Urinary bladder (tissue), 4 donors: ENCODE measurements around the gene FYTTD1. TPM values are rescaled to one million over a fixed set of nuclear protein-coding genes. Genes with fewer than 3 reads are reported as not detected.
A peak's percentile ranks its signal among the peaks of the same experiment; 100 is the strongest.

ENCODE experiments used
- DNase-seq: peaks from one replicate; pipeline ENCODE4 v3.0.0-alpha.2; 2015; ENCODE audit errors: extremely low spot score
- H3K27ac ChIP-seq: one replicate; pipeline ENCODE4 v1.5.1; 2013; ENCODE audit warnings: low read depth, mild to moderate bottlenecking, moderate library complexity
- H3K36me3 ChIP-seq: one replicate; pipeline ENCODE4 v1.6.1; 2013; ENCODE audit warnings: mild to moderate bottlenecking, moderate library complexity; ENCODE audit not compliant: insufficient read depth
- H3K4me1 ChIP-seq: one replicate; pipeline ENCODE4 v1.6.1; 2013; ENCODE audit warnings: mild to moderate bottlenecking, moderate library complexity; ENCODE audit not compliant: insufficient read depth
- H3K4me3 ChIP-seq: one replicate; pipeline ENCODE4 v1.5.1; 2013; ENCODE audit warnings: low read depth, low read length
- WGBS: extraction: QIAGEN DNeasy Blood & Tissue Kit; methylation state at CpG from one replicate; pipeline ENCODE4 v1.1.7; 2013; 5-methylcytosine and 5-hydroxymethylcytosine counted together
- polyA plus RNA-seq: library from polyadenylated mRNA; stranded (reverse); fragments of 200-250 nt; gene quantifications from one replicate; pipeline ENCODE4 v1.2.3, GENCODE V29; 2013
- total RNA-seq: library from RNA; depleted of rRNA; stranded (reverse); fragments of >200 nt; gene quantifications from one replicate; pipeline ENCODE4 v1.2.3, GENCODE V29; 2014
- donor health status: healthy with polysubstance abuse.
- donor health status: healthy.

FYTTD1 gene
- total and polyA plus RNA-seq, 2 donors = 36.5 to 56.4 TPM

DNA sequence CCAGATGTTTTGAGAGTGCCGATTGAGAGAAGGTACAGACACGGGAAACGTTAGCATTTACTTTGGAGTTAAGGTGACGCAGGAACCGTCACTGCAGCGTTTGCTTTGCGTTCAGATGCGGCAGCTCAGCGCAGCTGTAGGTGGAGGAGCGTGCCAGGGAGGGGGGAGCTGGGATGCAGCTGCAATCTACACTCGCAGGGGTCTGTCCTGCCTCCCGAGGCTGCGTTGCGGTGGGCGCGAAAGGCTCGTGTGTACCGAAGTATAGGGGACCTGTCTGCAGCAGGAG, 425 bp upstream of the FYTTD1 start:
- H3K36me3 ChIP-seq = no peaks in the 10 kb centered on the region
- no peak for DNase-seq

DNA sequence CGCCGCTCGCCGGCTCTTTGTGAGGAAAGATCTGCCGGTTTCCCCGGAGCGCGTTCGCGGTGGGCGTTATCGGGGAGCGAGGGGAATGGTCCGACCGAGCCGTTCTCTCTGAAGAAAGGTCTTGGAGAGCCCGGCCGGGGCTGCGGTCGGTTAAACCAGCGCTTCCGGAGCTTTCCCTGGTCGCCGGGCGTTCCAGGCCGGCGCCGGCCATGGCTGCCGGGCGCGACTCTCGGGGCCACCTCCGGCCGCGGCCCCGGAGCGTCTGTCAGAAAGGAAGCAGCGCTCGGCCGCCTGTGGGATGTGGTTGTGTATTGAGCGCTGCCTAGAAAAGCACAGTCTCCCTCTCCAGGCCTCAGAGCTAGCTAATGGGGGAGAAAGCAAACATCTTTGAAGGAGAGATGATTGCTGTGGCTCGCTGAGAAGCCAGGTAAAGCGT, 731 bp downstream of the FYTTD1 start:
- WGBS = under 1% methylated on average over 43 of the region's 43 CpGs
- no peak for DNase-seq
- Histone ChIP-seq H3K4me1 (no peaks in the 10 kb centered on the region), H3K27ac (peak overlapping the region; percentile 87), H3K4me3 (peak overlapping the region; percentile 87), H3K36me3 (no peaks in the 10 kb centered on the region)

More for the DNA sequence above, 425 bp upstream of the FYTTD1 start:
- Histone ChIP-seq H3K4me1 (no peaks in the 10 kb centered on the region), H3K4me3 (peak overlapping the region; percentile 87), H3K27ac (peak overlapping the region; percentile 72)
- under 1% methylated on average over 18 of the region's 18 CpGs for WGBS

DNA sequence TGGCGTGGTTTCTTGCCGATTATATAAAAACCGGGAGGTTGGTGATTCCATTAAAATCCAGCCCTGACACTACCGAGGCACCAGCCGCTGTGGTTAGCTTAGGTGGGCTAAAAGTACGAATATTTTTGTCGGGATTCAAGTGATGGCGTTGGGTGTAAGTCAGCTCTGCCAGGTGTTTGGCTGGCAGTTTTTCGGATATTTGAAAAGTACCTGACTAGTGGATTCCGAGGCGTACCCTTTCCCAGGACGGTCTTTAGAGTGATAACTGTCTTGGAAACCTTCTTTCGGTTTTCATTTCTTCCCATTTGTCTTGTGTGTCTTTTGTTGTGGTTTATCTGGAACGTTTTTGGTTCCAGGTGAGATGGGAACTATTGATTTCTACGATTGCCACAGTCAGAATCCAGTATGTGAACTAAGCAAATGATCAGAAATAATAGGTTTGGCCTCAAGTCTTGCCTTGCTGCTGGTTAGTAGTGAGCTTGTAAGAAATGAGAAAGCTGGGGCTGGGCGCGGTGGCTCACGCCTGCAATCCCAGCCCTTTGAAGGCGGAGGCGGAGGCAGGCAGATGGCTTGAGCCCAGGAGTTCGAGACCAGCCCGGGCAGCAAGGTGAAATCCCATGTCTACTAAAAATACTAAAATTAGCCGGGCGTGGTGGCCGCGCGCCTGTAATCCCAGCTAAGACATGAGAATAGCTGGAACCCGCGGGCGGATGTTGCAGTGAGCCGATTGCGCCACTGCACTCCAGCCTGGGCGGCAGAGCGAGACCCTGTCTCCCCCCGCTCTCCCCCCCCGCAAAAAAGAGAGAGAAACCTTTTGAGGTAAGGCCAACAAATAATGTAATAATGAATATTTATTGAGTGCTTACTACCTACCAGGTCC, 1.4 kb downstream of the FYTTD1 start:
- Histone ChIP-seq H3K4me3 (peak overlapping the region; percentile 87), H3K36me3 (no peaks in the 10 kb centered on the region), H3K4me1 (no peaks in the 10 kb centered on the region), H3K27ac (peak overlapping the region; percentile 87)
- DNase-seq = no peak
- WGBS = 4% methylated on average over 36 of the region's 36 CpGs

DNA sequence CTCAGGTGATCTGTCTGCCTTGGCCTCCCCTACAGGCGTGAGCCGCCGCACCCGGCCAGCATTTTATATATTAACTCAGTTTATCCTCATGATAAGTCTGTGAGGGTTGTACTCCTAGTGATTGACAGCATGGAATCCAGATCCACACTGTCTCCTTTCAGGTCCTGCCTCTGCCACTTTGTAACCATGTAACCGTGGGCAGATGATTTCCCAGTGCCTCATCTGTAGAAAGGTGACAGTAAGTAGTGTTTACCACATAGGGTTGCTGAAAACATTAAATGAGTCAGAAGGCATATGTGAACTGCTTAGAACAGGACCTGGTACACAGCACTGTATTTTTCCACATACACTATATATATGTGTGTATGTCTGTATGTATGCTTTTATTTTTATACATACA, 2.4 kb downstream of the FYTTD1 start:
- no peaks in the 10 kb centered on the region for H3K4me1 ChIP-seq
- H3K4me3 ChIP-seq = no peak overlapping the region
- 82% methylated on average over 5 of the region's 5 CpGs for WGBS
- H3K27ac ChIP-seq = no peak overlapping the region
- no peaks in the 10 kb centered on the region for H3K36me3 ChIP-seq
- DNase-seq = no peak

DNA sequence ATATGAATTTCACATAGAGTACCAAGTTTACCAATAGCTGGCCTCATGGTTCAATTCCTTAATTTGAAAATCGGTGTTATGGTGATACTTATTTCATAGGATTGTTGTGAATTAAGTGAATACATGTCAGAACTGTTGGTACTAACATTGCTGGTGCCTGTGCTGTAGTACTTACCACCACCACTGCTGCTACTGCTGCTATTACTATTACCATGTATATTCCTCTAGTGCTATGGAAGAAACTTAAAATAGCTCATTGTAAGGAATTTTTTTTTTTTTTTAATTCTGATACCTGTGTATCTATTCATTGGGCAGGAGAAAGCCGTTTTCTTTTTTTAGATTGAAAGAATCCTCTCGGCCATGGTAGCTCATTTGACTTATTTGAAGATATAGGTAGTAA, 3.6 kb downstream of the FYTTD1 start:
- no peak for DNase-seq
- no peaks in the 10 kb centered on the region for H3K4me1 ChIP-seq
- H3K27ac ChIP-seq = no peak overlapping the region
- no peaks in the 10 kb centered on the region for H3K36me3 ChIP-seq
- no peak overlapping the region for H3K4me3 ChIP-seq
- 92% methylated on average over 3 of the region's 3 CpGs for WGBS

DNA sequence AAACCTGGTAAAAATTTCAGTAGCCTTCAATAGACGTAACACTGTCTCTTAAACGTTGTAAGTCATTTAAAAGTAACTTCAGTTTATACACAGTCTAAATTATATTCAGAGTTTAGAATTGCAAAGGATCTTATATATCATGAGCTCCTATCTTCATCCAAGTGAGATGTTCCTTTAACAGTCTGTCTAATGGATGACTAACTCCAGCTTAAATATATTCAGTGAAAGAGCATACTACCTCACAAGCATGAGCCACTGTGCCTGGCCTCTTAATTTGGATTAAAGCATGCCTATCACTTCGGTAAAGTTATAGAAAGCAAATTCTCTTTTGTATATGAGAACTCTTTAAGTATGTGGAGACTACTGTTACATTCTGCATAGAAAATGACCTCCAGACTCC, 7.0 kb downstream of the FYTTD1 start:
- WGBS = 76% methylated on average over 3 of the region's 3 CpGs
- no peak for DNase-seq
- Histone ChIP-seq H3K4me3 (no peak overlapping the region), H3K27ac (no peak overlapping the region), H3K36me3 (no peaks in the 10 kb centered on the region), H3K4me1 (no peaks in the 10 kb centered on the region)

DNA sequence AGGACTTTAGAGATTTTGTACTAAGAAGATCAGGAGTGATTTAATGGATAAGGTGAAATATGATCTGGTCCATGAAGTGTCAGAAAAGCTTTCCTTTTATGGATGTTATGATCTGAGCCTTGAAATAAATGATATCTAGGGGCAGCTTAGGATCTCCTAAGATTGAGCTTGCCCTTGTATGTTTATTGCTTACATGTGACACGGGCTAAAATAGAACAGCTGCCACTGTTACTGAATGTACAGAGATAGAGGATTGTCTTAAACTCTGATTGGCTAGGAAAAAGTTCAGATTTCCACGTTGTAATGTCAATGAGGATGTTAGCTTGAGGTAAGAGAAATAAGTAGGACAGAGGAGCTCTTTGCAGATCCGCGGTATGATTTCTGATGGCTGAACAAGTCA, 8.8 kb downstream of the FYTTD1 start:
- Histone ChIP-seq H3K4me3 (no peak overlapping the region), H3K36me3 (no peaks in the 10 kb centered on the region), H3K27ac (no peak overlapping the region), H3K4me1 (no peaks in the 10 kb centered on the region)
- 86% methylated on average over 4 of the region's 4 CpGs for WGBS
- no peak for DNase-seq

DNA sequence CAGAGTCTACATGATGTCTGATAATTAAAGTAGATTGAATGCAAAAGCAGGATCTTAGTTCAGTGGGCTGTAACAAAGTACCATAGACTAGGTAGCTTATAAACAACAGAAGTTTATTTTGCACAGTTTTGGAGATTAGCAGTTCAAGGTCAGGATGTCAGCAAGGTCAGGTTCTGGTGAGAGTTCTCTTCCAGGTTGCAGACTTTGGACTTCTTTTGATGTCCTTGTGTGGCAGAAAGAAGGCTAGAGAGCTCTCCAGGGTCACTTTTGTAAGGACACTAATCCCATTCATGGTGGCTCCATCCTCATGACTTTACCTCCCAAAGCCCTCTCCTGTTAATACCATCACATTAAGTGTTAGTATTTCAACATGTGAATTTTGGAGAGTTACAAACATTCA, 12.1 kb downstream of the FYTTD1 start:
- DNase-seq = no peak
- no peaks in the 10 kb centered on the region for H3K4me1 ChIP-seq
- H3K27ac ChIP-seq = no peak overlapping the region
- H3K4me3 ChIP-seq = no peak overlapping the region
- no peaks in the 10 kb centered on the region for H3K36me3 ChIP-seq

DNA sequence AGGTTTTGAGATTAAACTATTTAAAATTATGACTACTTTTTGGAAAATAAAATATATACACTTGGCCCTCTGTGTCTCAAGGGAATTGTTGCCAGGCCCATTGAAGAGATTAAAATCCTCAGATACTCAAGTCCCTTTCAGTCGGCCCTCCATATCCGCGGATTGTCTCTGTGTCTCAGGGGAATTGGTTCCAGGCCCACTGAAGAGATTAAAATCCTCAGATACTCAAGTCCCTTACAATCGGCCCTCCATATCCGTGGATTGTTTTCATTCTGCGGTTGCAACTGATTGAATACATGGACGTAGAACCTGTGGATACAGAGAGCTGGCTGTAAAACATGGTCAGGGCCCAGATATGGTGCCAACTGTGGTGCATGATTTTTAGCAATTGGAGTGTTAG, 25.6 kb downstream of the FYTTD1 start:
- WGBS = 84% methylated on average over 7 of the region's 7 CpGs
- H3K4me3 ChIP-seq = no peak overlapping the region
- H3K27ac ChIP-seq = no peak overlapping the region
- DNase-seq = no peak
- H3K4me1 ChIP-seq = no peaks in the 10 kb centered on the region
- peaks cover 6% of the 10 kb centered on the region for H3K36me3 ChIP-seq

DNA sequence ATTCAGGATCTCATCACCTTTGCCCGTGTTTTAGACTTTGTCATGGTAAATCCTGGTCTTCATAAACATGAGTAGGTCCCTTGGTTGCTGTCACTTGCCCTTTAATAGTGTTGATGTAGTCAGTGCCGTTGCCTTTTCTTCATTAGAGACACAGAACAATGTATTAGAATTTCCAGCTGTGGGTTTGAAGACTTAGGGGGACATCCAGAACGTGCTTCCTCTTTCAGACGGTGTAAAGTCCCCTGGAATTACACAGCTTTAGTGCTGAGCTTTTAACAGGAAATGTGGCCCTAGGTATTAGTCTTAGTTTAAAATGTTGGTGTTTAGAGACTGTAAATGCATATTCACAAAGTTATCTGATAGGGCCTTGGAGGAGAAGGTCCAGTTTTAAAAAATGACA, 32.5 kb downstream of the FYTTD1 start:
- no peak for DNase-seq
- peaks cover 4% of the 10 kb centered on the region for H3K36me3 ChIP-seq
- 76% methylated on average over 4 of the region's 4 CpGs for WGBS
- no peak overlapping the region for H3K4me3 ChIP-seq
- no peaks in the 10 kb centered on the region for H3K4me1 ChIP-seq
- no peak overlapping the region for H3K27ac ChIP-seq

DNA sequence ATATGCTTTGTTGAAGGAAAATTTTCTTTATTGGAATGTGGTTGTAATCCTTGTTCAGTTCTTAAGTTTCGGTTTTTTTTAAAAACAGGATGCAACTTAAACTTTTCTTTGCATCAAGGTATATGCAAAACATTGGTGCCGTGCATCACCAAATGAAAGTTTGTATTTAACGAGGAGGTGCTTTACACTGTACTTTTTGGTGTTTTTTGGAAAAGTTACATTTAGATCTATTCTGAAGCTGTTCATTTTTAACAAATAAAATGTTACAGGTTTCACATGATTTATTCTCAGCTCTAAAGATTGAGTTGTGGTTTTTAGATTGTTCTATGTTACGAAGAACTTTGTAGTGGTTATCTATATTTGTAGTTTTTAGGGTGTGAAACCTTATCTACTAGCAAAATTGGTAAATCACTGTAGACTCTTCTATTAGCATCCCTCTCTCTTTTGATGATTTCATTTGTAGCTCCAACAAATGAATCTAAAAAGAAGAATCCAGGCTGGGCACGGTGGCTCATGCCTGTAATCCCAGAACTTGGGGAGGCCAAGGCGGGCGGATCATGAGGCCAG, 34.4 kb downstream of the FYTTD1 start:
- Histone ChIP-seq H3K4me1 (no peaks in the 10 kb centered on the region), H3K27ac (no peak overlapping the region), H3K36me3 (no peaks in the 10 kb centered on the region), H3K4me3 (no peak overlapping the region)
- WGBS = 95% methylated on average over 7 of the region's 7 CpGs
- DNase-seq = no peak

DNA sequence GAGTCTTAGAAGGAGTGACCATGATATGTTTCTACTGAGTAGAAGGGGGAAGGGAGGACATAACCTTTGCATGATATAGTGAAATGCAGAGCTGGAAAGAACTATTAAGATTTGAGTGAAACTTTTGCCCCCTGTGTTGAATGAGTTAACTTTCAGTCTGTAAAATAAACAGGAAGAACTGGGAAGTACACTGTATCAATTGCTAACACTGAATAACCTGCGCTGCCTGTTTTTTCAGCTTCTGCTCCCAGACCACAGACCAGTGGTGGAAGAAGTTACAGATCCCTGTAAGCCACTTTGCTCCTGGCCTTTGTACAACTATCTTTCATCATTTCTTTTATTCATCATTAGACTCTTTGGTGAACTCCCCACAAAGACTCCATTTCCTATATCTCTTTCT, 37.7 kb downstream of the FYTTD1 start:
- Histone ChIP-seq H3K4me1 (no peaks in the 10 kb centered on the region), H3K4me3 (no peak overlapping the region), H3K36me3 (no peaks in the 10 kb centered on the region), H3K27ac (no peak overlapping the region)
- 82% methylated on average over 1 of the region's 1 CpG for WGBS
- no peak for DNase-seq

DNA sequence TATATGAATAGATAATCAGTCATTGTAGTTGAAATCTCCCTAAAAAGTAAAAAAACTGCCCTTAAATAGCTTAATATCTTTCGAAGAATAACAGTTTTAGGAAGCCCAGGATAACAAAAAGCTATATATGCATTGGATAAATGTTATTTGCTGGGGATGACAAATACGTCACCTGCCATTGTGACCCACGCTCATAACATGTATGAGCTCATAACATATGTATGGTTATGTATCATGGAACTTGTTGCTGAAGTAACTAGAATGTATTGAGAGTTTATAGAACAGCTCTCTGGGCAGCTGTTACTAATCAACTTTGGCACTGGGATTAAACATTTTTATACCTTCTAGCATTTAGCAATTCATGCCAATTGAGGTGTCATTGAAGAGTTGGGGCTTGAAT, 39.6 kb downstream of the FYTTD1 start:
- 90% methylated on average over 3 of the region's 3 CpGs for WGBS
- no peaks in the 10 kb centered on the region for H3K36me3 ChIP-seq
- no peaks in the 10 kb centered on the region for H3K4me1 ChIP-seq
- no peak overlapping the region for H3K27ac ChIP-seq
- H3K4me3 ChIP-seq = no peak overlapping the region
- DNase-seq = no peak

DNA sequence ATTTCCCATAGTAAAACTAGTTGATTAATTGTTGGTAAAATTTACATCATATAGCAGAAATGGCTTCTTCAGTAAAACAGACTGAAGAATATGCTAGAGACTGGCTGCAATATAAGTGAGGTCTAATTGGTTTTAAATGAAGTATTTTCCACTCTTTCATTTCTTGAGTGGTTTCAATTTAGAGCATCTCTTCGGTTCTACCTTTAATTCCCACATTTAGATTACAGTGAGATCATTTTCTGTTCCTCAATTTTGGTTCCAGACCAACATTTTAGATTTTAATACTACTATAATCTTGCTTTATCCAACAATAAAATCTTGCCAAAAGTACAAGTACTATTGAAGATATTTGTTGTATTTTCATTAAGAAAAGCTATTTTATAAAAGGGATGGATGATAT, 40.4 kb downstream of the FYTTD1 start:
- DNase-seq = no peak
- Histone ChIP-seq H3K36me3 (no peaks in the 10 kb centered on the region), H3K4me3 (no peak overlapping the region), H3K4me1 (no peaks in the 10 kb centered on the region), H3K27ac (no peak overlapping the region)
- WGBS = 50% methylated on average over 1 of the region's 1 CpG
